ENCODE results near the gene RIMKLB. TPM values are rescaled to one million over a fixed set of nuclear protein-coding genes. Genes with fewer than 3 reads are reported as not detected.

The RIMKLB gene
- total RNA-seq, 1 experiment from 2014 or later = 87.7 TPM

GRCh38 chr12:8697120-8697475 is 693 bp upstream of the RIMKLB start:
- H2BK5ac ChIP-seq (ENCODE audit: insufficient read length, low read length) = no peak overlapping the region
- H3K9ac ChIP-seq (ENCODE audit: extremely low read depth, insufficient read length, low read length) = peak overlapping the region; percentile 39
- Mint-ChIP-seq H3K36me3 (ENCODE audit: insufficient read depth in 1 of 3, low read depth in 3 of 3) (peaks cover 13 to 22% (median 15%) of the 10 kb centered on the region in 3 experiments; a peak in 6 of 7 replicates), H3K9me3 (no peaks in the 10 kb centered on the region), H3K4me1 (peaks cover 42 to 45% of the 10 kb centered on the region in 2 experiments), H3K4me3 (peak overlapping the region; percentile 93 to 96), H3K27ac (peak overlapping the region; percentile 69 to 99 (median 96)), H3K27me3 (ENCODE audit: low read depth) (no peaks in the 10 kb centered on the region)
- H2BK120ac ChIP-seq (ENCODE audit: low read depth, low read length, poor library complexity, severe bottlenecking) = no peak overlapping the region
- no peak overlapping the region; the same call in 1 of the 2 replicates for H3K4ac ChIP-seq (ENCODE audit: low read depth, low read length)
- H2BK15ac ChIP-seq (ENCODE audit: low read depth, low read length) = no peak overlapping the region
- no peak overlapping the region for H4K91ac ChIP-seq (ENCODE audit: insufficient read length, low read depth, low read length)
- no peaks in the 10 kb centered on the region; the same call in 1 of the 2 replicates for H3K4me1 ChIP-seq (ENCODE audit: insufficient read depth, low read length)
- H2AFZ ChIP-seq (ENCODE audit: low read length) = no peak overlapping the region
- H4K8ac ChIP-seq (replicated peaks; ENCODE audit: insufficient read length, low read depth, low read length) = no peak overlapping the region
- peak; percentile 50 for DNase-seq
- WGBS (ENCODE audit: extremely low coverage, insufficient read length, low lambda C conversion rate) = no CpG with 5 or more reads among the region's 21 CpGs
- no peaks in the 10 kb centered on the region for H4K20me1 ChIP-seq (ENCODE audit: control insufficient read depth, insufficient read depth, insufficient read length)
- no peak overlapping the region for H4K5ac ChIP-seq (ENCODE audit: insufficient read length, low read depth, low read length)
- H2BK20ac ChIP-seq (ENCODE audit: low read depth, low read length, poor library complexity, severe bottlenecking) = no peak overlapping the region
- H3K27ac ChIP-seq (ENCODE audit: insufficient read length, low read depth, low read length) = no peak overlapping the region
- H3K4me2 ChIP-seq (ENCODE audit: insufficient read depth, insufficient read length, low read length) = peak overlapping the region; percentile 69
- peaks cover 21% of the 10 kb centered on the region; the same call in 1 of the 2 replicates for H3K79me2 ChIP-seq (ENCODE audit: insufficient read depth, low read length)
- no peak overlapping the region for H3K56ac ChIP-seq (ENCODE audit: insufficient read length, low read depth, low read length)
- peaks cover 3% of the 10 kb centered on the region for H3K79me1 ChIP-seq (ENCODE audit: insufficient read depth, low read depth, low read length, poor library complexity, severe bottlenecking)
- TF ChIP-seq CTCF (conservative IDR thresholded peaks at IDR 0.05) = no peak
- H3T11ph ChIP-seq (ENCODE audit: low read length) = no peak overlapping the region
- H3K27me3 ChIP-seq (ENCODE audit: insufficient read depth, low read length) = no peaks in the 10 kb centered on the region
- H2AK5ac ChIP-seq (ENCODE audit: insufficient read length, low read length) = no peak overlapping the region
- peak overlapping the region; percentile 73 for H3K18ac ChIP-seq (ENCODE audit: insufficient read length, low read depth, low read length)
- no peak overlapping the region for H2BK12ac ChIP-seq (ENCODE audit: insufficient read length, low read depth, low read length)
- H3K23me2 ChIP-seq (ENCODE audit: insufficient read length, low read depth, low read length, poor library complexity, severe bottlenecking) = peaks cover 9% of the 10 kb centered on the region
- H3K9me3 ChIP-seq (ENCODE audit: control insufficient read depth, low read depth, low read length) = no peaks in the 10 kb centered on the region
- H3K23ac ChIP-seq (ENCODE audit: insufficient read length, low read depth, low read length) = no peak overlapping the region
- peak overlapping the region; percentile 33; the same call in 1 of the 2 replicates for H3K14ac ChIP-seq (ENCODE audit: insufficient read depth, low read length)

Measured in H9 (cell line).